GM19438 (cell line): ENCODE measurements around the gene TMEM183A.

ENCODE experiments used
- ATAC-seq: cut with Tn5 transposase; IDR thresholded peaks from one replicate; pipeline ENCODE4 v1.9.1; 2021; ENCODE audit warnings: low read depth; ENCODE audit not compliant: unreplicated experiment

Gene TMEM183A, protein sequence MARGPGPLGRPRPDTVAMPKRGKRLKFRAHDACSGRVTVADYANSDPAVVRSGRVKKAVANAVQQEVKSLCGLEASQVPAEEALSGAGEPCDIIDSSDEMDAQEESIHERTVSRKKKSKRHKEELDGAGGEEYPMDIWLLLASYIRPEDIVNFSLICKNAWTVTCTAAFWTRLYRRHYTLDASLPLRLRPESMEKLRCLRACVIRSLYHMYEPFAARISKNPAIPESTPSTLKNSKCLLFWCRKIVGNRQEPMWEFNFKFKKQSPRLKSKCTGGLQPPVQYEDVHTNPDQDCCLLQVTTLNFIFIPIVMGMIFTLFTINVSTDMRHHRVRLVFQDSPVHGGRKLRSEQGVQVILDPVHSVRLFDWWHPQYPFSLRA

GRCh38 chr1:203006948-203007871 lies at the start of gene TMEM183A:
Gene TMEM183A, plus strand, starts transcription at chr1:203007374. Its CDS starts 92 bp downstream, at chr1:203007466.
- ATAC-seq, result peak; percentile 92

- ATAC-seq, result peak; percentile 98
Measured at GRCh38 chr1:202957733-202958543, 49.2 kb upstream of the TMEM183A start, which contains the start of gene ADIPOR1. Gene ADIPOR1, minus strand, starts transcription at chr1:202958312. Its CDS starts 7,242 bp downstream, at chr1:202951070.

- no peak for ATAC-seq
Measured at GRCh38 chr1:202958544-202959275, 48.5 kb upstream of the TMEM183A start.

DNA sequence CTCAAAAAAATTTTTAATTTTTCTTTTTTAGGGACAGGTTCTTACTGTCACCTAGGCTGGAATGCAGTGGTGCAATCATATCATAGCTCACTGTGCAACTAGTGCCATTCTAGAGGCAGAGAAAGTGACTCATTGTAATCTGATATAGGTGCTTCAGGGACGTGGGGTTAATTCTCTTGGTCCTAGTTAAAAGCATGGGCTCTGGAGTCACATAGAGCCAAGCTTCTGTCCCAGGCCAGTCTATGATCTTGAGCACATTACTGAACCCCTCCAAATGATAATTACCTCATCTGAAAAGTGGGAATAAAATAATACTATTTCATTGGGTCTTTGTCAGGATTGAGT lies 47.9 kb upstream of the TMEM183A start:
- ATAC-seq, result no peak

DNA sequence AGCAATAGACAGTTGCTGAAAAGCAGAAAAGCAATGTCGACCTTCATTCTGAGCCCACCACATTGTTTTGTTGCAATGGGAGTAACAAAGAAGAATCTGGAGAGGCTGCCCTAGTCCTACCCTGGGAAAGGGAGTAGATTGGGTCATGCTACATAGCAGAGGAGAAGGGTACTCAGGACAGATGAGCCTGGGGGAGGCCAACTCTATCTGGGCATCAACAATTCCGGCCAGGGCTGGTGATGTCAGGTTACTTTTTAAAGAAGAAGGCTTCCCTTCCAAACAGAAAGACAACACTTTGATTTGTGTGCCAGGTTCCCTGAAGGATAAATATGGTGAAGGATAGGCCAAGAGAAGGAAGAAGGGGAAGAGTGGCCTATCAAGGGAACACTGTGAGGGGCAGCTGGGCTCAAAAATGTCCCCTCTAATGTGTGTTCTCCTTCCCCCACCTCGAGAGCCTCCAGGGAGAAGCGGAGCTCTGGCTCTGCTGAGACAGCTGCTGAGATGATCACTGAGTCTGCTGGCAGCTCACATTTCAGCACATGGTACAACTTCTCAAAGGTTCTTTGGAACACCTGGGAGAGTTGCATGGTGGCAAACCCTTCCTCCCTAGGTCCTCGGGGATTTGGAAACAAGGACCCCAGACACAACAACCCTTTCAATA lies 45.8 kb upstream of the TMEM183A start:
- no peak for ATAC-seq

DNA sequence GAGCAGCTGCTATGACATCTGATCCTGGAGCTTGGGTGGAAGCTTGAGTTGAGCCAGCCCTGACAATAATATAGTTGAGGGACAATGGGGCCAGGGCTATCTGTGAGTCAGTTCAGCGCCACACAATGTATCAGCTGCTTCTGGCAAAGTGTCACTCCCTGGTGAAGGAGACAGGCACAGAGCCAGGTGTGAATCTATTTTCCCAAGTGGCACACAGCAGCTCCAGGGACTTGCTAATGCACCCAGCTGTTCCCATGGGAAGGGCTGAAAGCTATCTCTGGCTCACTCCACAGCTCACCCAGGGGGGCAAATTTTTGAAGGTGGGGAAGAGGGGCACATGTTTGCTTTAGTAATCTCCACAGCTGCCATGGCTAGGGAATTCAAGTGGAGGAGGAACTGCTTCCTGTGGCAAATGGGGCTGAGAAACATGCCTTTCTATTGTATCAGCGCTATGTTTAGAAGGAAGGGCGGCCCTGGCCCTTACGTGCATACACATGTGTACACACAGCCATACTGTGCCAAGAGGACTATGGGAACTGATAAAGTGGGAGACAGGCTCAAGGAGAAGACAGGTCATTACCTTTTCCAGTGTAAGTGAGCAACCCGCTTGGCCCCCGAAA lies 42.3 kb upstream of the TMEM183A start:
- ATAC-seq, result no peak

DNA sequence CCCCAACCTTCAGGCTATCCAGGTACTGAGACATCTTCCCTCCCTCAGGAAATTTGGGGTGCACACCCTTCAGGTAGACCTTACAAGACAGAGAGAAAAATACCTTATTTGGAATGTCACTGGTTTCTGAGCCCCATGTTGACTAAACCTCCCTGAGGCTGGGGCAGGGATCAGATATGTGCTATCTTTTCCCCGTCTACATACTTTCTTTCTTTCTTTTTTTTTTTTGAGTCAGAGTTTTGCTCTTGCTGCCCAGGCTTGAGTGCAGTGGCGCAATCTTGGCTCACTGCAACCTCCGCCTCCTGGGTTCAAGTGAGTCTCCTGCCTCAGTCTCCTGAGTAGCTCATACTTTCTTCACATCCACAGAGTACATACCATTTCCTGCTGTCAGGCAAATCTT lies 41.8 kb upstream of the TMEM183A start:
- ATAC-seq, result no peak

- no peak for ATAC-seq
Measured at GRCh38 chr1:202966006-202966898, 40.9 kb upstream of the TMEM183A start.

GRCh38 chr1:202967684-202968281 lies 39.4 kb upstream of the TMEM183A start:
- ATAC-seq, result peak; percentile 5

- no peak for ATAC-seq
Measured at GRCh38 chr1:202968351-202968750, 38.8 kb upstream of the TMEM183A start.

DNA sequence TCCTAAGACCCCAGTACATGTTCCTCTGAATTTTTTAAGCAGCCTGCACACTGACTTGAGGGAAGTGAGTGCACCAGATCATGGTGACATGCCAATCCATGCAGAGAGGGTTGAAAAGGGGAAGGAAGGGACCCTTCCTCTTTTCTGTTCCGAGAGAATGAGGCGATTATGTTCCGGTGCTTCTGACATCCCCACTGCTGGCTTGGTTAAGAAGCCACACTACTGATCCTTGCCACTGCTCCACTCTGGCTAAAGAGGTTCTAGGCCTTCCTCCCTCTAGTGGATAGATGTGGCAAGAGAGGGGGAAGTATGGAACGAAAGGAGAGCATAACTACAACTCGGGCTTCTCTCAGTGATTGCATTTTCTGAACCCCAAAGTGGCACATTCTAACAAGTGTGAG lies 38.3 kb upstream of the TMEM183A start:
- ATAC-seq, result peak; percentile 52

DNA sequence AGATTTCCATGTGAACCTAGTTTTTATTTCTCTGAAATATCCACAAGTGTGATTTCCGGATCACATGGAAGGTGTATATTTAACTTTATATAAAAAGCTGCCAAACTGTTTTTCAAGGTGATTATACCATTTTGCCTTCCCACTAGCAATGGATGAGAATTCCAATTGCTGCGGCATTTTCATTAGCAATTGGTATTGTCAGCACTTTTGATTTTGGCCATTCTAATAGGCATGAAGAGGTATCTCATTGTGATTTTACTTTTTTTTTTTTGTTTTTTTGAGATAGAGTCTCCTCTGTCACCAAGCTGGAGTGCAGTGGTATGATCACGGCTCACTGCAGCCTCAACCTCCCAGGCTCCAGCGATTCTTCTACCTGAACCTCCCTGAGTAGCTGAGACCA lies 35.1 kb upstream of the TMEM183A start:
- ATAC-seq, result no peak

- ATAC-seq, result no peak
Measured at GRCh38 chr1:202974856-202975255, 32.3 kb upstream of the TMEM183A start.

- ATAC-seq, result no peak
Measured at GRCh38 chr1:202976633-202977032, 30.5 kb upstream of the TMEM183A start.

- no peak for ATAC-seq
Measured at GRCh38 chr1:202979459-202979858, 27.7 kb upstream of the TMEM183A start.

GRCh38 chr1:202981939-202982338 lies 25.2 kb upstream of the TMEM183A start:
- ATAC-seq, result no peak

- ATAC-seq, result no peak
Measured at GRCh38 chr1:202982715-202983430, 24.3 kb upstream of the TMEM183A start.
